SK-N-SH (cell line): ENCODE data around the gene ADK. TPM values are rescaled to one million over a fixed set of nuclear protein-coding genes. Genes with fewer than 3 reads are reported as not detected.

Source experiments
- CTCF ChIA-PET: fragments of 300-600, 350-600 bp; formaldehyde crosslinking; extraction: SDS; loops from one replicate; lab custom pipeline; 2021; lab: Yijun Ruan, JAX
- POLR2A ChIA-PET: fragments of 350-600 bp; sonication (Branson Sonifier 250); formaldehyde crosslinking; extraction: SDS; loops from one replicate; lab custom pipeline; 2020; ENCODE audit warnings: antibody characterized with exemption, inconsistent platforms; lab: Yijun Ruan, JAX
- DNase-seq: peaks from one replicate; pipeline ENCODE4 v3.0.0; 2012
- H2AFZ ChIP-seq: fragments of 200-600 bp; sonication (generic); 2 replicates; pipeline ENCODE4 v1.8.1; 2016; ENCODE audit warnings: antibody characterized with exemption, mild to moderate bottlenecking, low read depth
- H3F3A ChIP-seq: fragments of 200-600 bp; sonication (generic); replicated peaks from 2 replicates; pipeline ENCODE3; 2016; ENCODE audit warnings: antibody characterized with exemption, mild to moderate bottlenecking; ENCODE audit not compliant: insufficient read depth
- H3K27ac ChIP-seq, 2 experiments: fragments of 200-500 bp in 1 of 2; fragments of 200-600 bp in 1 of 2; sonication (Bioruptor generic) in 1 of 2; sonication (generic), shearing (Covaris generic) in 1 of 2; 2 replicates each; pipeline versions ENCODE4 v1.5.1 to v1.6.1; 2014 to 2016; ENCODE audit warnings: low read depth in 2 of 2, inconsistent platforms in 1 of 2, low read length in 1 of 2, mild to moderate bottlenecking in 1 of 2, mixed read lengths in 1 of 2
- H3K27me3 ChIP-seq: fragments of 200-600 bp; sonication (generic), shearing (Covaris generic); 2 replicates; pipeline ENCODE4 v1.6.1; 2016; ENCODE audit warnings: mixed run types; ENCODE audit not compliant: insufficient read depth
- H3K36me3 ChIP-seq, 2 experiments: fragments of 200-500 bp in 1 of 2; fragments of 200-600 bp in 1 of 2; sonication (Bioruptor generic) in 1 of 2; sonication (generic) in 1 of 2; replicated peaks in 1 of 2; 2 replicates each; pipeline versions ENCODE3 to v1.5.1; 2014 to 2016; ENCODE audit warnings: low read length in 1 of 2, mild to moderate bottlenecking in 1 of 2; ENCODE audit not compliant: insufficient read depth in 2 of 2, control insufficient read depth in 1 of 2
- H3K4me1 ChIP-seq, 2 experiments: fragments of 200-500 bp in 1 of 2; fragments of 200-600 bp in 1 of 2; sonication (Bioruptor generic) in 1 of 2; sonication (generic), shearing (Covaris generic) in 1 of 2; 2 replicates each; pipeline versions ENCODE4 v1.5.1 to v1.6.1; 2014 to 2016; ENCODE audit warnings: low read depth in 1 of 2, low read length in 1 of 2, mixed run types in 1 of 2; ENCODE audit not compliant: insufficient read depth in 2 of 2, control insufficient read depth in 1 of 2
- H3K4me2 ChIP-seq: fragments of 200-600 bp; sonication (generic), shearing (Covaris generic); 2 replicates; pipeline ENCODE4 v1.6.1; 2017; ENCODE audit warnings: mixed run types
- H3K4me3 ChIP-seq, 2 experiments: fragments of 200-500 bp in 1 of 2; fragments of 200-600 bp in 1 of 2; sonication (Bioruptor generic) in 1 of 2; sonication (generic), shearing (Covaris generic) in 1 of 2; 2 replicates each; pipeline versions ENCODE4 v1.5.1 to v1.8.1; 2014 to 2016; ENCODE audit warnings: low read depth in 2 of 2, inconsistent platforms in 1 of 2, low read length in 1 of 2, mild to moderate bottlenecking in 1 of 2, mixed read lengths in 1 of 2, moderate library complexity in 1 of 2
- H3K79me2 ChIP-seq: fragments of 200-600 bp; sonication (generic); 2 replicates; pipeline ENCODE4 v1.8.1; 2017; ENCODE audit warnings: mild to moderate bottlenecking; ENCODE audit not compliant: insufficient read depth
- H3K9ac ChIP-seq: fragments of 200-600 bp; sonication (generic); 2 replicates; pipeline ENCODE4 v1.6.1; 2017; ENCODE audit warnings: mixed run types
- H3K9me2 ChIP-seq: fragments of 200-600 bp; sonication (generic); 2 replicates; pipeline ENCODE4 v1.6.1; 2017; ENCODE audit warnings: mixed run types
- H3K9me3 ChIP-seq: fragments of 200-600 bp; sonication (generic); 2 replicates; pipeline ENCODE4 v1.6.1; 2017; ENCODE audit warnings: mixed run types, mild to moderate bottlenecking, moderate library complexity
- H4K20me1 ChIP-seq: fragments of 200-600 bp; sonication (generic); 2 replicates; pipeline ENCODE4 v1.6.1; 2017; ENCODE audit warnings: mild to moderate bottlenecking, mixed run types; ENCODE audit not compliant: insufficient read depth
- EP300 ChIP-seq, 2 experiments: IDR thresholded peaks; 2 replicates each; pipeline versions ENCODE4 v1.4.0 to v1.6.1; 2012; ENCODE audit warnings: borderline replicate concordance in 1 of 2, low read depth in 1 of 2, low read length in 1 of 2
- FOSL2 ChIP-seq: IDR thresholded peaks from 2 replicates; pipeline ENCODE4 v1.4.0; 2012; ENCODE audit warnings: low read depth, mild to moderate bottlenecking, moderate library complexity, borderline replicate concordance
- MXI1 ChIP-seq: IDR thresholded peaks from 2 replicates; pipeline ENCODE4 v1.6.1; 2012; ENCODE audit warnings: mild to moderate bottlenecking, low read depth, low read length, improper control_type of control experiment
- NFIC ChIP-seq: IDR thresholded peaks from 2 replicates; pipeline ENCODE4 v1.4.0; 2012; ENCODE audit warnings: borderline replicate concordance
- POLR2AphosphoS5 ChIP-seq: IDR thresholded peaks from 2 replicates; pipeline ENCODE4 v1.6.1; 2012; ENCODE audit warnings: low read depth, low read length
- RXRA ChIP-seq: IDR thresholded peaks from 2 replicates; pipeline ENCODE4 v1.4.0; 2012; ENCODE audit warnings: low read depth, mild to moderate bottlenecking, borderline replicate concordance
- SIN3A ChIP-seq: IDR thresholded peaks from 2 replicates; pipeline ENCODE4 v1.6.1; 2012; ENCODE audit warnings: low read depth, mild to moderate bottlenecking, low read length, moderate library complexity, borderline replicate concordance
- SMC3 ChIP-seq: IDR thresholded peaks from 2 replicates; pipeline ENCODE4 v1.6.1; 2012; ENCODE audit warnings: low read depth, low read length, improper control_type of control experiment
- TAF1 ChIP-seq: IDR thresholded peaks from 2 replicates; pipeline ENCODE4 v1.6.1; 2012; ENCODE audit warnings: low read depth, mild to moderate bottlenecking, low read length, moderate library complexity, borderline replicate concordance
- TCF12 ChIP-seq: IDR thresholded peaks from 2 replicates; pipeline ENCODE4 v1.4.0; 2012
- TEAD4 ChIP-seq: IDR thresholded peaks from 2 replicates; pipeline ENCODE4 v1.4.0; 2012; ENCODE audit warnings: mild to moderate bottlenecking, borderline replicate concordance; ENCODE audit not compliant: insufficient read depth
- WGBS: methylation state at CpG from one replicate; pipeline ENCODE4 v1.1.6; 2017; ENCODE audit warnings: low lambda C conversion rate; 5-methylcytosine and 5-hydroxymethylcytosine counted together
- polyA plus RNA-seq, 3 experiments: library from polyadenylated mRNA; depleted of rRNA; stranded (reverse); fragments of >200 nt; gene quantifications; 2 replicates each; pipeline ENCODE4 v1.2.3, GENCODE V29; 2012
- TF ChIP-seq, protein P1 (sequence below): IDR thresholded peaks from 2 replicates; pipeline ENCODE4 v1.6.1; 2012; ENCODE audit warnings: mild to moderate bottlenecking, low read depth, low read length, moderate library complexity
- TF ChIP-seq, protein P2 (sequence below): fragments of 150-350 bp; IDR thresholded peaks from 2 replicates; pipeline ENCODE4 v1.6.1; 2016; ENCODE audit warnings: mild to moderate bottlenecking, low read depth, low read length
- TF ChIP-seq, protein P3 (sequence below): IDR thresholded peaks from 2 replicates; pipeline ENCODE4; 2012
- TF ChIP-seq, protein P4 (sequence below): IDR thresholded peaks from 2 replicates; pipeline ENCODE4 v1.4.0; 2012; ENCODE audit warnings: low read depth

The ADK gene
- polyA plus RNA-seq, 1 of the 3 experiments (the other 2 are of a cell fraction), result 25.1 TPM

DNA sequence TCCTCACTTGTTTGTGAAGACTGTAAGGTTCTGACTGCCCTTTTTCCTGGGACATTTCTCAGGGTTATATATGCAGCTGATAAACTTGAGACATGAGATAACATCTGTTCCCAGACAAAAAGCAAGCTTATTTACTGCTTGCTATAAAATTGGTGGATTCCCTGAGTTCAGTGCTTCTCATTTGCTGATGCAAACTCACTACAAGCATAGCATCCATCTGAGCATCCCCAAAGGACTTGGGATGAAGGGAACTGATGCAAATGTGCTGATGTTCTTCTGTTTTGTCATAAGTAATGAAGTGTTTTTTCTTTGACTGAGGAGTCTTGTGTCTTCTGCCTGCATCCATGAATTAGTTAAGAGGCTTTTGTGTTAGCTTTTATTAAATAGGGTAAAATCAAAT lies 183.2 kb downstream of the ADK start (continued):
- TF ChIP-seq, protein P1, sequence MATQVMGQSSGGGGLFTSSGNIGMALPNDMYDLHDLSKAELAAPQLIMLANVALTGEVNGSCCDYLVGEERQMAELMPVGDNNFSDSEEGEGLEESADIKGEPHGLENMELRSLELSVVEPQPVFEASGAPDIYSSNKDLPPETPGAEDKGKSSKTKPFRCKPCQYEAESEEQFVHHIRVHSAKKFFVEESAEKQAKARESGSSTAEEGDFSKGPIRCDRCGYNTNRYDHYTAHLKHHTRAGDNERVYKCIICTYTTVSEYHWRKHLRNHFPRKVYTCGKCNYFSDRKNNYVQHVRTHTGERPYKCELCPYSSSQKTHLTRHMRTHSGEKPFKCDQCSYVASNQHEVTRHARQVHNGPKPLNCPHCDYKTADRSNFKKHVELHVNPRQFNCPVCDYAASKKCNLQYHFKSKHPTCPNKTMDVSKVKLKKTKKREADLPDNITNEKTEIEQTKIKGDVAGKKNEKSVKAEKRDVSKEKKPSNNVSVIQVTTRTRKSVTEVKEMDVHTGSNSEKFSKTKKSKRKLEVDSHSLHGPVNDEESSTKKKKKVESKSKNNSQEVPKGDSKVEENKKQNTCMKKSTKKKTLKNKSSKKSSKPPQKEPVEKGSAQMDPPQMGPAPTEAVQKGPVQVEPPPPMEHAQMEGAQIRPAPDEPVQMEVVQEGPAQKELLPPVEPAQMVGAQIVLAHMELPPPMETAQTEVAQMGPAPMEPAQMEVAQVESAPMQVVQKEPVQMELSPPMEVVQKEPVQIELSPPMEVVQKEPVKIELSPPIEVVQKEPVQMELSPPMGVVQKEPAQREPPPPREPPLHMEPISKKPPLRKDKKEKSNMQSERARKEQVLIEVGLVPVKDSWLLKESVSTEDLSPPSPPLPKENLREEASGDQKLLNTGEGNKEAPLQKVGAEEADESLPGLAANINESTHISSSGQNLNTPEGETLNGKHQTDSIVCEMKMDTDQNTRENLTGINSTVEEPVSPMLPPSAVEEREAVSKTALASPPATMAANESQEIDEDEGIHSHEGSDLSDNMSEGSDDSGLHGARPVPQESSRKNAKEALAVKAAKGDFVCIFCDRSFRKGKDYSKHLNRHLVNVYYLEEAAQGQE, result no peak

DNA sequence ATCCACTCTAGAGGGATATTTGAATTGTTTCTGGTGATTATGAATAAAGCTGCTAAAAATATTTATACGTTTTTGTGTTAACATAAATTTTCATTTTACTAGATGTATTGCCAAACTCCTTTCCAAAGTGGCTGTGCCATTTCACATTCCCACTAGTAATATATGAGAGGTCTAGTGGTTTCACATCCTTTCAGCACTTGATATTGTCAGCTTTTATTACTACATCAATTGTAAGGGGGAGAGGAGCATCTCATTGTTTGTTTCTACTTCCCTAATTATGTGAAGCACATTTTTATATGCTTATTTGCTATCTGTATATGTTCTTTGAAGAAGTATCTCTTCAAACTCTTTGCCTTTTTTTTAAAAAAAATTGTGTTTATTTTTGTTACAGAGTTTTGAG lies 184.5 kb downstream of the ADK start:
- ChIA-PET POLR2A (no interaction called here), CTCF (no interaction called here)
- no peak overlapping the region for H2AFZ ChIP-seq
- no peak for DNase-seq
- peaks cover 27% of the 10 kb centered on the region for H3K79me2 ChIP-seq
- H3K27me3 ChIP-seq, result no peaks in the 10 kb centered on the region
- H3K9me3 ChIP-seq, result peaks cover 7% of the 10 kb centered on the region; the same call in 1 of the 2 replicates
- TF ChIP-seq NFIC (no peak), TCF12 (no peak), SMC3 (no peak), RXRA (no peak)
- TF ChIP-seq, protein P2, sequence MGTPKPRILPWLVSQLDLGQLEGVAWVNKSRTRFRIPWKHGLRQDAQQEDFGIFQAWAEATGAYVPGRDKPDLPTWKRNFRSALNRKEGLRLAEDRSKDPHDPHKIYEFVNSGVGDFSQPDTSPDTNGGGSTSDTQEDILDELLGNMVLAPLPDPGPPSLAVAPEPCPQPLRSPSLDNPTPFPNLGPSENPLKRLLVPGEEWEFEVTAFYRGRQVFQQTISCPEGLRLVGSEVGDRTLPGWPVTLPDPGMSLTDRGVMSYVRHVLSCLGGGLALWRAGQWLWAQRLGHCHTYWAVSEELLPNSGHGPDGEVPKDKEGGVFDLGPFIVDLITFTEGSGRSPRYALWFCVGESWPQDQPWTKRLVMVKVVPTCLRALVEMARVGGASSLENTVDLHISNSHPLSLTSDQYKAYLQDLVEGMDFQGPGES, result no peak
- H3K4me1 ChIP-seq, result peaks cover 8 to 9% of the 10 kb centered on the region in 2 experiments; a peak in 3 of 4 replicates
- H3K9me2 ChIP-seq, result no peaks in the 10 kb centered on the region
- peaks cover 51% of the 10 kb centered on the region for H3F3A ChIP-seq
- no peak overlapping the region for H3K4me2 ChIP-seq
- H3K4me3 ChIP-seq, result no peak overlapping the region
- no peaks in the 10 kb centered on the region for H4K20me1 ChIP-seq
- no peak overlapping the region for H3K9ac ChIP-seq
- WGBS, result 87% methylated on average over 1 of the region's 1 CpG
- peak overlapping the region in 1 of 2 experiments; percentile 12; a peak in 1 of 4 replicates for H3K27ac ChIP-seq
- H3K36me3 ChIP-seq, result peaks cover 0 to 16% of the 10 kb centered on the region in 2 experiments

DNA sequence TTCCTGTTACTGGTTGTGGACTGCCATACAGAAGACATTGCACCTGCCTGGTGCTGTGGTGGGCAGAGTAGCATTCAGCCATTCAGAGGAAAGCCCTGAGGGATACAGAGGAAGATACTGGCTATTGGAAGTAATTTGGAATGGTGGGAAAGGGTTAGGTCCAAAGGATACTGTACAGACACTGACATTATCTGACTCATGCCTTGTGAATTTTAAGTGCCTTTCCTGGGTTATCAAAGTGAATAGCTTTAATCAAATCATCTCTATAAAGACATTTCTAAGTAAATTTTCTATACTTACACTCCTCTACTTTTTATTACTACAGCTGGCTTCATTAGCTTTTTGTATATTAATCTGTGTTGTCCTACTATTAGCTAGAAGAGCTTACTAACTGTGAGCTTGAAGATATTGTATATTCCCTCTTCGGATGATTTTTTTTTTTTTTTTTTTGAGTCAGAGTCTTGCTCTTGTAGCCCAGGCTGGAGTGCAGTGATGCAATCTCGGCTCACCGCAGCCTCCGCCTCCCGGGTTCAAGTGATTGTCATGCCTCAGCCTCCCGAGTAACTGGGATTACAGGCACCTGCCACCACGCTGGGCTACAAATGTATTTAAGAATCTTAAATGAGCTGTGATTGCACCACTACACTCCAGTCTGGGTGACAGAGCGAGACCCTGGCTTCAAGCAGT lies 186.5 kb downstream of the ADK start:
- peak overlapping the region; percentile 43; the same call in 1 of the 2 replicates for H3K4me2 ChIP-seq
- no peak overlapping the region for H2AFZ ChIP-seq
- no peak overlapping the region for H3K4me3 ChIP-seq
- no peaks in the 10 kb centered on the region for H3K9me2 ChIP-seq
- H3K9me3 ChIP-seq, result peaks cover 7% of the 10 kb centered on the region; the same call in 1 of the 2 replicates
- peaks cover 6 to 9% of the 10 kb centered on the region in 2 experiments; a peak in 3 of 4 replicates for H3K4me1 ChIP-seq
- ChIA-PET CTCF (interaction anchor here (0.7 to 1.0 kb wide), 2 partner anchors 10 to 692 kb away, joined by 3 to 4 read pairs; no protein-coding TSS in a partner anchor), POLR2A (no interaction called here)
- H3K27me3 ChIP-seq, result no peaks in the 10 kb centered on the region
- peaks cover 38% of the 10 kb centered on the region for H3F3A ChIP-seq
- H3K36me3 ChIP-seq, result peaks cover 0 to 25% of the 10 kb centered on the region in 2 experiments
- no peak overlapping the region for H3K9ac ChIP-seq
- WGBS, result 57% methylated on average over 8 of the region's 8 CpGs
- no peaks in the 10 kb centered on the region for H4K20me1 ChIP-seq
- DNase-seq, result no peak
- H3K79me2 ChIP-seq, result peaks cover 29% of the 10 kb centered on the region
- peak overlapping the region; percentile 36 to 69; a peak in 3 of 4 replicates for H3K27ac ChIP-seq
- TF ChIP-seq TEAD4 (peak; percentile 80), FOSL2 (peak; percentile 55; the same call in 1 of the 2 replicates), SMC3 (no peak), POLR2AphosphoS5 (peak; percentile 48; the same call in 1 of the 2 replicates), EP300 (IDR thresholded peaks at IDR 0.05; ENCODE audit: borderline replicate concordance in 1 of 2, low read depth in 1 of 2, low read length in 1 of 2) (peak; percentile 51 to 81; a peak in 2 of 4 replicates), TCF12 (peak; percentile 88), NFIC (peak; percentile 33; the same call in 1 of the 2 replicates), MXI1 (no peak), RXRA (no peak), SIN3A (no peak), TAF1 (no peak)
- TF ChIP-seq, protein P2, result no peak
- TF ChIP-seq, protein P3, sequence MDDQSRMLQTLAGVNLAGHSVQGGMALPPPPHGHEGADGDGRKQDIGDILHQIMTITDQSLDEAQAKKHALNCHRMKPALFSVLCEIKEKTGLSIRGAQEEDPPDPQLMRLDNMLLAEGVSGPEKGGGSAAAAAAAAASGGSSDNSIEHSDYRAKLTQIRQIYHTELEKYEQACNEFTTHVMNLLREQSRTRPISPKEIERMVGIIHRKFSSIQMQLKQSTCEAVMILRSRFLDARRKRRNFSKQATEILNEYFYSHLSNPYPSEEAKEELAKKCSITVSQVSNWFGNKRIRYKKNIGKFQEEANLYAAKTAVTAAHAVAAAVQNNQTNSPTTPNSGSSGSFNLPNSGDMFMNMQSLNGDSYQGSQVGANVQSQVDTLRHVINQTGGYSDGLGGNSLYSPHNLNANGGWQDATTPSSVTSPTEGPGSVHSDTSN, result peak; percentile 64
- TF ChIP-seq, protein P4, sequence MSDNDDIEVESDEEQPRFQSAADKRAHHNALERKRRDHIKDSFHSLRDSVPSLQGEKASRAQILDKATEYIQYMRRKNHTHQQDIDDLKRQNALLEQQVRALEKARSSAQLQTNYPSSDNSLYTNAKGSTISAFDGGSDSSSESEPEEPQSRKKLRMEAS, result no peak
